GM19452 (cell line): ENCODE results near the gene PTCD1.
"Not testable (repeated sequence)": the region's sequence is repeated elsewhere in the genome, so short reads cannot be mapped to it uniquely, and the experiment has no call there.

Experiments
- ATAC-seq: cut with Tn5 transposase; IDR thresholded peaks from one replicate; pipeline ENCODE4 v1.9.1; 2021; ENCODE audit not compliant: unreplicated experiment

The PTCD1 gene

GRCh38 chr7:99387912-99388311 lies 50.7 kb downstream of the PTCD1 start:
- no peak for ATAC-seq

- ATAC-seq: not testable (repeated sequence)
Observed at GRCh38 chr7:99387239-99387635, 51.4 kb downstream of the PTCD1 start.

- no peak for ATAC-seq
Observed at GRCh38 chr7:99386584-99387238, 51.9 kb downstream of the PTCD1 start.

- ATAC-seq: no peak
Observed at GRCh38 chr7:99385564-99385963, 53.0 kb downstream of the PTCD1 start.

GRCh38 chr7:99384523-99384922 lies 54.1 kb downstream of the PTCD1 start:
- ATAC-seq: no peak

GRCh38 chr7:99383791-99384370 lies 54.7 kb downstream of the PTCD1 start:
- ATAC-seq: no peak

GRCh38 chr7:99383203-99383602 lies 55.4 kb downstream of the PTCD1 start:
- ATAC-seq: no peak

GRCh38 chr7:99381664-99382075 lies 56.9 kb downstream of the PTCD1 start:
- ATAC-seq: no peak

GRCh38 chr7:99380823-99381663 lies 57.6 kb downstream of the PTCD1 start:
- ATAC-seq: peak; percentile 80

- ATAC-seq: peak; percentile 32
Observed at GRCh38 chr7:99380032-99380822, 58.4 kb downstream of the PTCD1 start.

- not testable (repeated sequence) for ATAC-seq
Observed at GRCh38 chr7:99379693-99380031, 58.9 kb downstream of the PTCD1 start.

GRCh38 chr7:99379043-99379577 lies 59.5 kb downstream of the PTCD1 start:
- no peak for ATAC-seq

- ATAC-seq: peak; percentile 38
Observed at GRCh38 chr7:99375070-99375807, 63.4 kb downstream of the PTCD1 start.

GRCh38 chr7:99374111-99375064 lies 64.2 kb downstream of the PTCD1 start, which contains the start of gene ARPC1B:
TSS of gene ARPC1B (plus strand) at chr7:99374730. CDS start at chr7:99385715, 10,985 bp downstream.
- ATAC-seq: peak; percentile 63

GRCh38 chr7:99373091-99374066 lies 65.2 kb downstream of the PTCD1 start:
- ATAC-seq: no peak

- no peak for ATAC-seq
Observed at GRCh38 chr7:99372275-99373090, 66.1 kb downstream of the PTCD1 start.

- no peak for ATAC-seq
Observed at GRCh38 chr7:99371376-99371920, 67.2 kb downstream of the PTCD1 start.
